Brain microvascular endothelial cell (primary cell): ENCODE results near the gene JAGN1.

Experiments used
- DNase-seq: peaks from one replicate; pipeline ENCODE4 v3.0.0-alpha.2; 2020
- H3K27ac ChIP-seq: fragments of 250-450 bp; sonication (Bioruptor Pico); 2 replicates; pipeline ENCODE4 v1.5.1; 2020; ENCODE audit warnings: mild to moderate bottlenecking, moderate library complexity
- H3K27me3 ChIP-seq: fragments of 250-450 bp; sonication (Bioruptor Pico); replicated peaks from 2 replicates; pipeline ENCODE4 v1.5.1; 2020; ENCODE audit warnings: mild to moderate bottlenecking
- H3K36me3 ChIP-seq: fragments of 250-450 bp; sonication (Bioruptor Pico); replicated peaks from 2 replicates; pipeline ENCODE4 v1.5.1; 2020; ENCODE audit warnings: mild to moderate bottlenecking
- H3K4me3 ChIP-seq: 2 replicates; pipeline ENCODE4 v1.5.1; 2011; ENCODE audit warnings: low read depth, mild to moderate bottlenecking, control low read depth, low read length, moderate library complexity
- in situ Hi-C: cut with HindIII; loops from 2 replicates; pipeline ENCODE4 v1.10.0; 2017; ENCODE audit warnings: low sequenced_read_pairs, low pct_ligation_motif_present
- TF ChIP-seq, protein P1 (sequence below): IDR thresholded peaks from 2 replicates; pipeline ENCODE4 v1.5.1; 2011; ENCODE audit warnings: low read depth, mild to moderate bottlenecking, moderate library complexity, low read length, control low read depth, inconsistent platforms; ENCODE audit errors: missing control alignments

JAGN1 gene

DNA sequence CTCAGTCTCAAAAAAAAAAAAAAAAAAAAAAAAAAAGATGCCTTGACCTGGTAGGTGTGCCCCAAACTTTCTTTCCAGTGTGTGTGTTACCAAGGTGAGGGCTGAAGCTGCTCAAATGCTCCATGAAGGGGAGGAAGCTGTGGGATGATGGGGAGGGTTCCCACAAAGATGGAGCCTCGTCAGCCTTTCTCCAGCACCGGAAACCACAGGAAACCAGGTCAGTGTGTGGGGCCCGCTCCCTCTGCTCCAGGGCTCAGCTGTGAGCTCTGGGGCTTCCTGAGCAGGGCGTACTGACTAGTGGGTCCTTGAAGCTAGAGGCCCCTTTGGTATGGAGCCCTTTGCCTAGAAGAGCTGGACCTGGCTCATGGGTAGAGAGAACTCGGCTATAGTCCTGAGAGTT is 11.6 kb downstream of the JAGN1 start:
- H3K27ac ChIP-seq = no peak overlapping the region

DNA sequence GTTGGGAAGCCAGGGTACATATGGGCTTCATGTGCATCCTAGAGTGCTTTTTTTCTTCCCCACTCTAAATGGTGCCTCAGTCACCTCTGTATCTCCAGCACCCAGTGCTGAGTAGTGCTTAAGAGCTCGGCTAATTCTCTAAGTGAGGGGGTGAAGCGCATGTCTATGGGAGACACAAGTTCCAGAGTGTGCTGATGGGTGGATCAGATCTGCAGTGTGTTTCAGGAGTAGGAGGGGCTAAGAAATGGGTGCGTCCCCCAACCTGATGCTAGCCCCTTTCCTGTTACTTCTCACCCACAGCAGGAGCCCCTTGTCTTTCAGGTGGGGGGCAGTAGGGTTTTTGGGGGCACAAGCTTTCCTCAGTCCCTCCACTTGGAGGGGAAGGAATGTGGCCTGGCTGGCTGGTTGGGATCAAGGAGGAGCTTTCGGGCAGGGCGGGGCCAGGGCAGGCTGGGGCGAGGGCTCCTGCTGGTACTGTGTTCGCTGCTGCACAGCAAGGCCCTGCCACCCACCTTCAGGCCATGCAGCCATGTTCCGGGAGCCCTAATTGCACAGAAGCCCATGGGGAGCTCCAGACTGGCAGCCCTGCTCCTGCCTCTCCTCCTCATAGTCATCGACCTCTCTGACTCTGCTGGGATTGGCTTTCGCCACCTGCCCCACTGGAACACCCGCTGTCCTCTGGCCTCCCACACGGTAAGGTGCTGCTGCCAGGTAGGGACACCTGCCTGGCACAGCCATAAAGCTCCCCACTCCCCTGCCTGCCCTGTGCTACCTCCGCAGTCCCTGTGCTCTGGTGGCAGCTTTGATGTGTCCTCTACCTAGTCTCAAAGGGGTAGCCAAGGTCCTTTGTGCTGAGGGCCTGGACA is 12.2 kb downstream of the JAGN1 start, which contains the start of gene IL17RE:
TSS of gene IL17RE (plus strand) at position 477 of the 866 bp plus-strand sequence. CDS start at position 562, 85 bp downstream.
- DNase-seq = no peak
- in situ Hi-C loops = no loop called here
- Histone ChIP-seq H3K27me3 (no peaks in the 10 kb centered on the region), H3K4me3 (no peak within 1 kb of the TSS), H3K36me3 (no peaks in the 10 kb centered on the region), H3K27ac (no peak within 1 kb of the TSS)
- TF ChIP-seq, protein P1, sequence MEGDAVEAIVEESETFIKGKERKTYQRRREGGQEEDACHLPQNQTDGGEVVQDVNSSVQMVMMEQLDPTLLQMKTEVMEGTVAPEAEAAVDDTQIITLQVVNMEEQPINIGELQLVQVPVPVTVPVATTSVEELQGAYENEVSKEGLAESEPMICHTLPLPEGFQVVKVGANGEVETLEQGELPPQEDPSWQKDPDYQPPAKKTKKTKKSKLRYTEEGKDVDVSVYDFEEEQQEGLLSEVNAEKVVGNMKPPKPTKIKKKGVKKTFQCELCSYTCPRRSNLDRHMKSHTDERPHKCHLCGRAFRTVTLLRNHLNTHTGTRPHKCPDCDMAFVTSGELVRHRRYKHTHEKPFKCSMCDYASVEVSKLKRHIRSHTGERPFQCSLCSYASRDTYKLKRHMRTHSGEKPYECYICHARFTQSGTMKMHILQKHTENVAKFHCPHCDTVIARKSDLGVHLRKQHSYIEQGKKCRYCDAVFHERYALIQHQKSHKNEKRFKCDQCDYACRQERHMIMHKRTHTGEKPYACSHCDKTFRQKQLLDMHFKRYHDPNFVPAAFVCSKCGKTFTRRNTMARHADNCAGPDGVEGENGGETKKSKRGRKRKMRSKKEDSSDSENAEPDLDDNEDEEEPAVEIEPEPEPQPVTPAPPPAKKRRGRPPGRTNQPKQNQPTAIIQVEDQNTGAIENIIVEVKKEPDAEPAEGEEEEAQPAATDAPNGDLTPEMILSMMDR = no peak

More for the DNA sequence above, 11.6 kb downstream of the JAGN1 start:
- DNase-seq = no peak
- no peaks in the 10 kb centered on the region for H3K36me3 ChIP-seq
- TF ChIP-seq, protein P1 = no peak
- no peaks in the 10 kb centered on the region for H3K27me3 ChIP-seq
- H3K4me3 ChIP-seq = no peak overlapping the region
- in situ Hi-C loops = no loop called here

DNA sequence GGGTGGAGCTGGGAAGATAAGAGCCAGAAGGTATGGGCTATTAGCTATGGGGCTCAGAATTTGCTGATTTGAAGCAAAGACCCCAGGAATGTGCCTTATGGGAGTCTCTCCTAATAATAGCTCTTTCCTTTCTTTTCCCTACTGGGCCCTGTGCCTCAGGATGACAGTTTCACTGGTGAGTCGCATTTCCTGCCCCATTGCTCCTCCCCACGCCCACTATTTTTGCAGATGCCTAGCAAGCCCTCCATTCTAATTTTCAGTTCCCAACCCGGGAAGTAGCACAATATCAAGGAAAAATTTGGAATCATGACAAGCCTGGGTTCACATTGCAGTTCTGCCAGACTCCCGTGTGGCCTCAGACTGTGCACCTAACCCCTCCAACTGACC is 12.8 kb downstream of the JAGN1 start:
- DNase-seq = no peak
- Histone ChIP-seq H3K27ac (no peak overlapping the region), H3K4me3 (no peak overlapping the region), H3K36me3 (no peaks in the 10 kb centered on the region), H3K27me3 (no peaks in the 10 kb centered on the region)
- in situ Hi-C loops = no loop called here
- TF ChIP-seq, protein P1 = no peak

DNA sequence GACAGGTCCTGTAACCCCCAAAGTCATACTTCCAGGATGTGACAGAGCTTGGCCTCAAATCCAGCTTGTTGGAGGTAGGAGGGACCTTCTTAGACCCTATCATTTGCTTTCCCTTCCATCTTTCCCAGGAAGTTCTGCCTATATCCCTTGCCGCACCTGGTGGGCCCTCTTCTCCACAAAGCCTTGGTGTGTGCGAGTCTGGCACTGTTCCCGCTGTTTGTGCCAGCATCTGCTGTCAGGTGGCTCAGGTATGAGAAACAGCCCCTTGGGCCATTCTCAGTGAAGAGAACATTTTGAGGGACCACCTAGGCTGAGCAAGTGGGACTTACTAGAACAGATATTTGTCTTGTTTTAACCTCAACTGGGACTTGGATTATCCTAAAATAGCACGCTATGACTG is 13.5 kb downstream of the JAGN1 start:
- no peak for DNase-seq
- Histone ChIP-seq H3K27me3 (no peaks in the 10 kb centered on the region), H3K36me3 (no peaks in the 10 kb centered on the region), H3K4me3 (no peak overlapping the region), H3K27ac (no peak overlapping the region)
- TF ChIP-seq, protein P1 = no peak
- in situ Hi-C loops = no loop called here

DNA sequence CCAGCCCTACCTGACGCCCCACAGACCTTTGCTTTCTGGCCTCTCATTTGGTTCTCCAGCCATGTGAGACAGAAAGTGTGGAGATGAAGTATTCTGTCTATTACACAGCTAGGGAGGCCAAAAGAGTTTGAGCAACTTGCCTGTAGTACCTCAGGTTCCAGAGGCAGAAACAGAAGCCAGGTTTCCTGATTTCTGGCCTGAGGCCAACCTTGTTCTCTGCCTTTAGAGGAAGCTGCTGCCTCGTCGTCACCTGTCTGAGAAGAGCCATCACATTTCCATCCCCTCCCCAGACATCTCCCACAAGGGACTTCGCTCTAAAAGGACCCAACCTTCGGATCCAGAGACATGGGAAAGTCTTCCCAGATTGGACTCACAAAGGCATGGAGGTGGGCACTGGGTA is 16.1 kb downstream of the JAGN1 start:
- Histone ChIP-seq H3K4me3 (no peak overlapping the region), H3K27me3 (no peaks in the 10 kb centered on the region), H3K27ac (no peak overlapping the region), H3K36me3 (no peaks in the 10 kb centered on the region)
- in situ Hi-C loops = no loop called here
- no peak for DNase-seq
- TF ChIP-seq, protein P1 = no peak
